CD4-positive, alpha-beta T cell treated with Interleukin-6 for 4 hours (primary cell): ENCODE results near the gene GNL1.

Source experiments
- DNase-seq: peaks from one replicate; pipeline ENCODE4 v3.0.0-alpha.2; 2020; ENCODE audit warnings: mixed read lengths

The GNL1 gene

GRCh38 chr6:30568245-30568644 is 12.0 kb upstream of the GNL1 start:
- peak; percentile 10 for DNase-seq

- DNase-seq, result no peak
Observed at GRCh38 chr6:30565772-30566171, 9.5 kb upstream of the GNL1 start.

GRCh38 chr6:30564114-30564513 is 7.8 kb upstream of the GNL1 start:
- no peak for DNase-seq

- no peak for DNase-seq
Observed at GRCh38 chr6:30562470-30563425, 6.5 kb upstream of the GNL1 start.

GRCh38 chr6:30560930-30561329 is 4.6 kb upstream of the GNL1 start:
- DNase-seq, result no peak

- DNase-seq, result peak; percentile 74
Observed at GRCh38 chr6:30557683-30557981, 1.3 kb upstream of the GNL1 start.

GRCh38 chr6:30556906-30557682 is 805 bp upstream of the GNL1 start, which contains the start of gene PRR3:
Gene PRR3, plus strand, starts transcription at chr6:30557295. Its CDS starts 50 bp downstream, at chr6:30557345.
- peak; percentile 82 for DNase-seq

- DNase-seq, result no peak
Observed at GRCh38 chr6:30555816-30556065, 548 bp downstream of the GNL1 start.

- DNase-seq, result no peak
Observed at GRCh38 chr6:30554962-30555815, 1.1 kb downstream of the GNL1 start.

GRCh38 chr6:30554404-30554803 is 1.9 kb downstream of the GNL1 start:
- DNase-seq, result no peak

- no peak for DNase-seq
Observed at GRCh38 chr6:30548375-30548774, 7.9 kb downstream of the GNL1 start.

GRCh38 chr6:30547454-30547853 is 8.8 kb downstream of the GNL1 start:
- no peak for DNase-seq

- peak; percentile 40 for DNase-seq
Observed at GRCh38 chr6:30544666-30545272, 11.5 kb downstream of the GNL1 start.

- DNase-seq, result peak; percentile 63
Observed at GRCh38 chr6:30543821-30544220, 12.5 kb downstream of the GNL1 start.

GRCh38 chr6:30542915-30543314 is 13.4 kb downstream of the GNL1 start:
- no peak for DNase-seq

- DNase-seq, result peak; percentile 62
Observed at GRCh38 chr6:30542404-30542725, 13.9 kb downstream of the GNL1 start.

- DNase-seq, result peak; percentile 86
Observed at GRCh38 chr6:30541515-30542403, 14.5 kb downstream of the GNL1 start.

- DNase-seq, result no peak
Observed at GRCh38 chr6:30537931-30538330, 18.4 kb downstream of the GNL1 start.

- peak; percentile 15 for DNase-seq
Observed at GRCh38 chr6:30533460-30534294, 22.6 kb downstream of the GNL1 start.

GRCh38 chr6:30530014-30530413 is 26.3 kb downstream of the GNL1 start:
- DNase-seq, result no peak

- DNase-seq, result peak; percentile 23
Observed at GRCh38 chr6:30529349-30529875, 26.9 kb downstream of the GNL1 start.
